Thoracic aorta (tissue), 2 donors: ENCODE measurements around the gene ELMO3. TPM values are rescaled to one million over a fixed set of nuclear protein-coding genes. Genes with fewer than 3 reads are reported as not detected.

ENCODE experiments used
- ATAC-seq: fragments of 150-250 bp; one replicate; pipeline ENCODE4 v1.8.0; 2017; ENCODE audit warnings: low read depth; ENCODE audit not compliant: insufficient number of reproducible peaks, low FRiP score
- DNase-seq: peaks from one replicate; pipeline ENCODE4 v3.0.0-alpha.2; 2020; ENCODE audit warnings: low spot score
- H3K27ac ChIP-seq, 2 donors: fragments of 200-600 bp; sonication (generic); 1 replicate in 1 of 2; 2 replicates in 1 of 2; pipeline ENCODE4 v1.5.1; 2016; ENCODE audit warnings: mild to moderate bottlenecking in 2 of 2, moderate library complexity in 2 of 2
- H3K27me3 ChIP-seq: fragments of 200-600 bp; sonication (generic); replicated peaks from 2 replicates; pipeline ENCODE4 v1.6.0; 2016; ENCODE audit warnings: mild to moderate bottlenecking; ENCODE audit not compliant: insufficient read depth
- H3K36me3 ChIP-seq: fragments of 200-600 bp; sonication (generic); one replicate; pipeline ENCODE4 v1.5.1; 2016
- H3K4me1 ChIP-seq, 2 donors: fragments of 200-600 bp; sonication (generic); 1 replicate in 1 of 2; 2 replicates in 1 of 2; pipeline versions ENCODE4 v1.5.1 to v1.6.0; 2016; ENCODE audit warnings: low read depth in 2 of 2, mild to moderate bottlenecking in 1 of 2; ENCODE audit not compliant: control insufficient read depth in 1 of 2
- H3K4me3 ChIP-seq: fragments of 200-600 bp; sonication (generic); 2 replicates; pipeline ENCODE4 v1.5.1; 2016; ENCODE audit warnings: mild to moderate bottlenecking
- H3K9me3 ChIP-seq: fragments of 200-600 bp; sonication (generic); 2 replicates; pipeline ENCODE4 v1.5.1; 2016
- CTCF ChIP-seq: fragments of 200-600 bp; sonication (generic); IDR thresholded peaks from one replicate; pipeline ENCODE4 v1.5.1; 2019; ENCODE audit warnings: antibody characterized with exemption
- total RNA-seq, 2 donors: library from RNA; depleted of rRNA; stranded (reverse); fragments of >200 nt; gene quantifications; one replicate each; pipeline versions ENCODE4 v1.1.0 to v1.2.3, GENCODE V29; 2016

ELMO3 gene
- total RNA-seq, 2 donors from 2014 or later, result 1.4 TPM

GRCh38 chr16:67228034-67228785, 29.3 kb downstream of the ELMO3 start:
- H3K9me3 ChIP-seq, result no peaks in the 10 kb centered on the region
- H3K27ac ChIP-seq, result no peak overlapping the region
- H3K4me3 ChIP-seq, result peak overlapping the region; percentile 84
- peaks cover 33% of the 10 kb centered on the region for H3K36me3 ChIP-seq
- no peaks in the 10 kb centered on the region for H3K27me3 ChIP-seq
- ATAC-seq (no peak), DNase-seq (no peak)
- TF ChIP-seq CTCF, result no peak
- H3K4me1 ChIP-seq, result peaks cover 9 to 16% of the 10 kb centered on the region in 2 donors

GRCh38 chr16:67228905-67229304, 30.0 kb downstream of the ELMO3 start:
- Histone ChIP-seq H3K9me3 (no peaks in the 10 kb centered on the region), H3K27ac (no peak overlapping the region), H3K36me3 (peaks cover 38% of the 10 kb centered on the region), H3K4me3 (no peak overlapping the region), H3K27me3 (no peaks in the 10 kb centered on the region), H3K4me1 (peaks cover 9 to 16% of the 10 kb centered on the region in 2 donors)
- DNase-seq (no peak), ATAC-seq (no peak)
- no peak for TF ChIP-seq CTCF

- H3K9me3 ChIP-seq, result no peaks in the 10 kb centered on the region
- DNase-seq (no peak), ATAC-seq (no peak)
- no peaks in the 10 kb centered on the region for H3K27me3 ChIP-seq
- H3K4me1 ChIP-seq, result peaks cover 9 to 16% of the 10 kb centered on the region in 2 donors
- TF ChIP-seq CTCF, result no peak
- peaks cover 38% of the 10 kb centered on the region for H3K36me3 ChIP-seq
- H3K27ac ChIP-seq, result no peak overlapping the region
- H3K4me3 ChIP-seq, result no peak overlapping the region
Observed at GRCh38 chr16:67229906-67230808, 31.2 kb downstream of the ELMO3 start.

- Histone ChIP-seq H3K36me3 (peaks cover 45% of the 10 kb centered on the region), H3K27me3 (no peaks in the 10 kb centered on the region), H3K9me3 (no peaks in the 10 kb centered on the region), H3K27ac (no peak overlapping the region), H3K4me3 (no peak overlapping the region), H3K4me1 (peaks cover 8 to 13% of the 10 kb centered on the region in 2 donors)
- ATAC-seq, result no peak
- TF ChIP-seq CTCF, result no peak
- no peak for DNase-seq
Observed at GRCh38 chr16:67230809-67231660, 32.1 kb downstream of the ELMO3 start.
